Nephron (organoid): ENCODE results near the gene OXGR1.

Source experiments
- H3K27ac Mint-ChIP-seq, 3 experiments: 2 replicates each; pipeline ENCODE4 v1.8.0; 2020; ENCODE audit warnings: mixed read lengths in 3 of 3, mild to moderate bottlenecking in 2 of 3, moderate library complexity in 1 of 3
- H3K27me3 Mint-ChIP-seq: 2 replicates; pipeline ENCODE4 v1.8.0; 2021; ENCODE audit warnings: low read depth, mild to moderate bottlenecking, moderate library complexity, mixed read lengths
- H3K36me3 Mint-ChIP-seq: 2 replicates; pipeline ENCODE4 v1.8.0; 2020; ENCODE audit warnings: low read depth, mixed read lengths
- H3K4me1 Mint-ChIP-seq: 2 replicates; pipeline ENCODE4 v1.8.0; 2020; ENCODE audit warnings: mixed read lengths
- H3K4me3 Mint-ChIP-seq, 3 experiments: 2 replicates each; pipeline ENCODE4 v1.8.0; 2020; ENCODE audit warnings: mild to moderate bottlenecking in 3 of 3, mixed read lengths in 3 of 3, moderate library complexity in 2 of 3
- H3K9me3 Mint-ChIP-seq: 2 replicates; pipeline ENCODE4 v1.8.0; 2020; ENCODE audit warnings: mixed read lengths
- CTCF ChIP-seq, 3 experiments: fragments of 200-600 bp; sonication (generic); IDR thresholded peaks; one replicate each; pipeline ENCODE4 v1.5.0; 2021; ENCODE audit warnings: antibody characterized with exemption in 3 of 3; ENCODE audit not compliant: unreplicated experiment in 3 of 3

OXGR1 gene

GRCh38 chr13:97019236-97019635, 25.0 kb upstream of the OXGR1 start:
- Mint-ChIP-seq H3K27ac (no peak overlapping the region), H3K9me3 (peaks cover 2% of the 10 kb centered on the region), H3K4me3 (no peak overlapping the region)

GRCh38 chr13:97018029-97018819, 23.9 kb upstream of the OXGR1 start:
- Mint-ChIP-seq H3K36me3 (no peaks in the 10 kb centered on the region), H3K9me3 (peaks cover 2% of the 10 kb centered on the region), H3K27ac (no peak overlapping the region), H3K27me3 (peaks cover 19% of the 10 kb centered on the region), H3K4me3 (peak overlapping the region in 2 of 3 experiments; percentile 52 to 67), H3K4me1 (no peaks in the 10 kb centered on the region)
- TF ChIP-seq CTCF (IDR thresholded peaks at IDR 0.05; ENCODE audit: unreplicated experiment in 3 of 3), result peak; percentile 84 to 90 (median 88)

More at GRCh38 chr13:97019236-97019635, 25.0 kb upstream of the OXGR1 start:
- no peaks in the 10 kb centered on the region for H3K36me3 Mint-ChIP-seq
- H3K4me1 Mint-ChIP-seq, result no peaks in the 10 kb centered on the region
- peaks cover 16% of the 10 kb centered on the region for H3K27me3 Mint-ChIP-seq
- TF ChIP-seq CTCF (IDR thresholded peaks at IDR 0.05; ENCODE audit: unreplicated experiment in 3 of 3), result no peak

DNA sequence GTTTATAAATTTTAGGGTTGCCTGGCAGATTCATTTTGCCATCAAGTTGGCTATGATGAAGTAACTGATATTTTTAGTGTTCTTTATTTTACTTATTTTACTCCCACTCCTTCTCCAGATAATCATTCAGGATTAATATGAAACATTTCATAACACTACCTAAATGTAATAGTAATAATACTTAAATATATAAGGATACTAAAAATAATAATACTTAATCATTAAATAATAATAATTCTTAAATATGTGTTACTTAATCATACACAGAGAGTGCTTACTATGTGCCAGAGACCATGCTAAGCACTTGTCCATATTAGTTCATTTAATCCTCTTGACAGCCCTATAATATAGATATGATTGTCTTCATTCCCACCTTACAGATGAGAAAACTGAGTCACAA, 23.0 kb upstream of the OXGR1 start:
- H3K27me3 Mint-ChIP-seq, result peaks cover 19% of the 10 kb centered on the region
- H3K36me3 Mint-ChIP-seq, result no peaks in the 10 kb centered on the region
- TF ChIP-seq CTCF (IDR thresholded peaks at IDR 0.05; ENCODE audit: unreplicated experiment in 3 of 3), result no peak
- H3K27ac Mint-ChIP-seq, result no peak overlapping the region
- no peaks in the 10 kb centered on the region for H3K4me1 Mint-ChIP-seq
- no peak overlapping the region for H3K4me3 Mint-ChIP-seq
- no peaks in the 10 kb centered on the region for H3K9me3 Mint-ChIP-seq

DNA sequence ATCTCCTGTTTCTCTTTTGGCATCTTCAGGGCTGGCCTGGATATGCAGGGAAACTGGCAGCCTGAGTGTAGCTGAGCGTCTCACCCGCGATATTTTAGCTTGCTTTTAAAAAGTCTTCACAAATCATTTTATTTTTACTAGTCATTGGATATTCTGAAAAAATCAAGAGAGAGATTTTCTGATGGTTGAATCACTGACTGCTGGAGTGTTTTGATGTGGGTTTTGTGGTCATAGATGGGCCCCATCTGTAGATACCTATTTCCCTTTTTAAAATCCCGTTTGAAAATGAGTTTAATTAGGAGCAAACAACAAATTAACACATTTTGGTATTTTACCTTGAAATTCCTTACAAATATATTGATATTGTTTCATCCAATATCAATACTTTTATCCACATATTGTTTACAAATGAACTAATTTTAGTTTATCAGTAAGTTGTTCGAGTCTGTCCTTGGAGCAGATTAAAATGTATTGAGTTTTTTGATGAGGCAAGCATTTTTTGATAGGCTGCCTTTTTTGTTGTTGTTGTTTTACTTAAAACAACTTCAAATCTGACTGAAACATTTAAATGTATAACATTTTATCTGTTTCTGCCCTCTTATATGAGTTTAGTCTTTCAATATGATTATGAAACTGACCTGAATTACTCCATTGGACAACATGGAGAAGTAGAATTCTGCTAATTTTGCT, 21.5 kb upstream of the OXGR1 start:
- no peak overlapping the region for H3K27ac Mint-ChIP-seq
- H3K4me3 Mint-ChIP-seq, result no peak overlapping the region
- H3K36me3 Mint-ChIP-seq, result no peaks in the 10 kb centered on the region
- no peak for TF ChIP-seq CTCF (IDR thresholded peaks at IDR 0.05; ENCODE audit: unreplicated experiment in 3 of 3)
- peaks cover 19% of the 10 kb centered on the region for H3K27me3 Mint-ChIP-seq
- no peaks in the 10 kb centered on the region for H3K4me1 Mint-ChIP-seq
- no peaks in the 10 kb centered on the region for H3K9me3 Mint-ChIP-seq

- Mint-ChIP-seq H3K4me1 (no peaks in the 10 kb centered on the region), H3K9me3 (no peaks in the 10 kb centered on the region), H3K36me3 (no peaks in the 10 kb centered on the region), H3K27ac (no peak overlapping the region), H3K4me3 (no peak overlapping the region), H3K27me3 (peaks cover 6% of the 10 kb centered on the region)
- no peak for TF ChIP-seq CTCF (IDR thresholded peaks at IDR 0.05; ENCODE audit: unreplicated experiment in 3 of 3)
Measured at GRCh38 chr13:97012251-97013048, 18.2 kb upstream of the OXGR1 start.
